ENCODE data around the gene MMADHC.
A peak's percentile ranks its signal among the peaks of the same experiment; 100 is the strongest.

MMADHC gene

GRCh38 chr2:149625271-149625670, 37.7 kb upstream of the MMADHC start:
- no peak overlapping the region for H3K4me3 ChIP-seq (replicated peaks in 1 of 2; ENCODE audit: low read depth in 2 of 2, low read length in 2 of 2)
- no peak for DNase-seq (ENCODE audit: low read depth in 2 of 2)
- TF ChIP-seq CTCF (IDR thresholded peaks at IDR 0.05; ENCODE audit: low read depth, low read length), result no peak

- no peak for TF ChIP-seq CTCF (IDR thresholded peaks at IDR 0.05; ENCODE audit: low read depth, low read length)
- DNase-seq (ENCODE audit: low read depth in 2 of 2), result no peak
- H3K4me3 ChIP-seq (replicated peaks in 1 of 2; ENCODE audit: low read depth in 2 of 2, low read length in 2 of 2), result no peak overlapping the region
These were observed 34.8 kb upstream of the MMADHC start for GRCh38 chr2:149622343-149622742.

GRCh38 chr2:149617476-149617875, 29.9 kb upstream of the MMADHC start:
- H3K4me3 ChIP-seq (replicated peaks in 1 of 2; ENCODE audit: low read depth in 2 of 2, low read length in 2 of 2), result no peak overlapping the region
- DNase-seq (ENCODE audit: low read depth in 2 of 2), result peak; percentile 24 to 50
- no peak for TF ChIP-seq CTCF (IDR thresholded peaks at IDR 0.05; ENCODE audit: low read depth, low read length)

- no peak overlapping the region for H3K4me3 ChIP-seq (replicated peaks in 1 of 2; ENCODE audit: low read depth in 2 of 2, low read length in 2 of 2)
- peak in 1 of 2 donors; percentile 56 for DNase-seq (ENCODE audit: low read depth in 2 of 2)
- TF ChIP-seq CTCF (IDR thresholded peaks at IDR 0.05; ENCODE audit: low read depth, low read length), result no peak
These were observed 29.3 kb upstream of the MMADHC start for GRCh38 chr2:149616681-149617456.

- H3K4me3 ChIP-seq (replicated peaks in 1 of 2; ENCODE audit: low read depth in 2 of 2, low read length in 2 of 2), result no peak overlapping the region
- DNase-seq (ENCODE audit: low read depth in 2 of 2), result no peak
- no peak for TF ChIP-seq CTCF (IDR thresholded peaks at IDR 0.05; ENCODE audit: low read depth, low read length)
These were observed 26.1 kb upstream of the MMADHC start for GRCh38 chr2:149613704-149614103.

GRCh38 chr2:149612122-149612521, 24.5 kb upstream of the MMADHC start:
- no peak for TF ChIP-seq CTCF (IDR thresholded peaks at IDR 0.05; ENCODE audit: low read depth, low read length)
- DNase-seq (ENCODE audit: low read depth in 2 of 2), result peak; percentile 24 to 69
- no peak overlapping the region for H3K4me3 ChIP-seq (replicated peaks in 1 of 2; ENCODE audit: low read depth in 2 of 2, low read length in 2 of 2)

All from cardiac fibroblast (primary cell).